ENCODE data around the gene HNF4A. TPM values are rescaled to one million over a fixed set of nuclear protein-coding genes. Genes with fewer than 3 reads are reported as not detected.
A peak's percentile ranks its signal among the peaks of the same experiment; 100 is the strongest.
"Not testable (repeated sequence)": the region's sequence is repeated elsewhere in the genome, so short reads cannot be mapped to it uniquely, and the experiment has no call there.

The HNF4A gene
- total RNA-seq, 1 donor from 2014 or later: not detected

GRCh38 chr20:44472283-44472682 lies 116.8 kb downstream of the HNF4A start:
- H3K27ac Mint-ChIP-seq; H3K9me3 Mint-ChIP-seq; H3K36me3 Mint-ChIP-seq (ENCODE audit: low read depth); H3K4me3 Mint-ChIP-seq; H3K27me3 Mint-ChIP-seq; DNase-seq: not testable (repeated sequence)
- H3K4me1 Mint-ChIP-seq: peaks cover 11% of the 10 kb centered on the region
- intact Hi-C loops (cut with micrococcal nuclease): loop anchor here (10.0 kb wide), 1 partner anchor 87 kb away; no protein-coding TSS in a partner anchor

DNA sequence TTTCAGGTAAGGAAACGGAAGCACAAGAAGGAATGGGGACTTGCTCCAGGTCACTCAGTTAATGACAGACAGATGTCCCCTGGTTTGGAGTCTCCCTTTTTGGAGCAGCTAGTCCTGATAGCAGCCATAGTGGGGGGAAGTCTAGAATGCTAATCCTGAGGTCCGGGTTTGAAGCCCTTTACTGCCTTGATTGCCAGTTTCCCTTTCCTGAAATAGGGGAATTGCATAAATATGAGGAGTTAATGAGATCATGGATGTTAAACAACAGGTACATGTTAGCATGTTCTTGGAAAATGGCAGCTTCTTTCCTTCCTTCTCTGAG lies 119.8 kb downstream of the HNF4A start:
- Mint-ChIP-seq H3K9me3 (no peaks in the 10 kb centered on the region), H3K27me3 (no peaks in the 10 kb centered on the region), H3K36me3 (ENCODE audit: low read depth) (peaks cover 3% of the 10 kb centered on the region), H3K27ac (peak overlapping the region; percentile 99), H3K4me1 (peaks cover 12% of the 10 kb centered on the region), H3K4me3 (peak overlapping the region; percentile 99)
- intact Hi-C loops (cut with micrococcal nuclease): loop anchor here (1.0 to 10.0 kb wide), 5 partner anchors 91 to 265 kb away; partner anchors contain the start of genes FITM2 and OSER1
- no peak for DNase-seq

GRCh38 chr20:44475694-44476560 lies 120.4 kb downstream of the HNF4A start, which contains the start of gene TTPAL:
Gene TTPAL, plus strand, starts transcription at chr20:44475874. Its CDS starts 4,126 bp downstream, at chr20:44480000.
- Mint-ChIP-seq H3K9me3 (no peaks in the 10 kb centered on the region), H3K4me3 (peak within 1 kb of the TSS; percentile 99), H3K27me3 (no peaks in the 10 kb centered on the region), H3K36me3 (ENCODE audit: low read depth) (peaks cover 7% of the 10 kb centered on the region), H3K4me1 (peaks cover 12% of the 10 kb centered on the region), H3K27ac (peak within 1 kb of the TSS; percentile 99)
- intact Hi-C loops (cut with micrococcal nuclease): loop anchor here (1.0 to 10.0 kb wide), 5 partner anchors 91 to 265 kb away; partner anchors contain the start of genes FITM2 and OSER1
- DNase-seq: peak; percentile 98

GRCh38 chr20:44477151-44477550 lies 121.7 kb downstream of the HNF4A start:
- no peaks in the 10 kb centered on the region for H3K27me3 Mint-ChIP-seq
- no peak for DNase-seq
- no peaks in the 10 kb centered on the region for H3K9me3 Mint-ChIP-seq
- H3K4me1 Mint-ChIP-seq: peaks cover 12% of the 10 kb centered on the region
- H3K27ac Mint-ChIP-seq: no peak overlapping the region
- intact Hi-C loops (cut with micrococcal nuclease): loop anchor here (10.0 kb wide), 1 partner anchor 92 kb away; no protein-coding TSS in a partner anchor
- peak overlapping the region; percentile 99 for H3K4me3 Mint-ChIP-seq
- peaks cover 17% of the 10 kb centered on the region for H3K36me3 Mint-ChIP-seq (ENCODE audit: low read depth)

DNA sequence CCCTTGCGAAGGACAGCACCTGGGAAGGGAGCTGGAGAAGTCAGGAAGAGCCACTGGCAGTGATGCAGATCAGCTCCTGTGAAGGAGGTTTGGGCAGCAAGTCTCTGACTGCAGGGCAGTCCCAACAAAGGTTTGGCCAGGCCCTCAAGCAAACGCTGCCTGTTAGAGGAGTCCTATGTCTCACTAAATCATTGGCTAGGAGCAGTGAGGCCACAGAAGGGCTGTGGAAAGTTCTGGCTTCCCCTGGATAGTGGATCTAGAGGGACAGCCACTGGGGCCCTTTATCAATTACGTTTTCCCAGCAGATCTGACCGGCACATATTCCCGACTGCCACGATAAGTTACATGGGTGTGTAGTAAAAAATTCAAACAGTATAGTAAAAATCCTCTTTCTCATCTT lies 122.7 kb downstream of the HNF4A start:
- H3K9me3 Mint-ChIP-seq: no peaks in the 10 kb centered on the region
- peaks cover 12% of the 10 kb centered on the region for H3K4me1 Mint-ChIP-seq
- intact Hi-C loops (cut with micrococcal nuclease): loop anchor here (10.0 kb wide), 1 partner anchor 93 kb away; no protein-coding TSS in a partner anchor
- DNase-seq: no peak
- no peak overlapping the region for H3K27ac Mint-ChIP-seq
- H3K4me3 Mint-ChIP-seq: no peak overlapping the region
- peaks cover 17% of the 10 kb centered on the region for H3K36me3 Mint-ChIP-seq (ENCODE audit: low read depth)
- no peaks in the 10 kb centered on the region for H3K27me3 Mint-ChIP-seq

DNA sequence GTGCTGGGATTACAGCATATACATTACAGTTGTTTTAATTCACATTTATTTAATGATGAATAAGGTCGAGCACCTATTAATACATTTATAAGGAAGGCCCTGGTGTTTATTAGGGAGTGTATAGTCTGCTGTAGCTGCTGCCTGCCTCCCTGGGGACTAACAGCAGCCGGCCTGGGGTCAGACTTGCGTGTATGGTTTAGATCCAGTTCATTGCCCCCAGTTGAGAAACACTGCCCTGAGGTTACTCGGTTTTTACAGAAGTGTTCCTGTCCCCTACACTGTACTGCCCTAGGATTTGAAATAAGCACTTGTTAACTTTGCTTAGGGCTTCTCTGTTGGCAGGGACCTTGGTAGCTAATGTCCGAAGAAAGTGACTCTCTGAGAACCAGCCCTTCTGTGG lies 124.1 kb downstream of the HNF4A start:
- H3K4me1 Mint-ChIP-seq: peaks cover 12% of the 10 kb centered on the region
- no peak overlapping the region for H3K27ac Mint-ChIP-seq
- no peak for DNase-seq
- H3K27me3 Mint-ChIP-seq: no peaks in the 10 kb centered on the region
- H3K36me3 Mint-ChIP-seq (ENCODE audit: low read depth): peaks cover 24% of the 10 kb centered on the region
- intact Hi-C loops (cut with micrococcal nuclease): loop anchor here (10.0 kb wide), 1 partner anchor 95 kb away; no protein-coding TSS in a partner anchor
- no peak overlapping the region for H3K4me3 Mint-ChIP-seq
- H3K9me3 Mint-ChIP-seq: no peaks in the 10 kb centered on the region

GRCh38 chr20:44480097-44480496 lies 124.6 kb downstream of the HNF4A start:
- no peaks in the 10 kb centered on the region for H3K9me3 Mint-ChIP-seq
- no peak for DNase-seq
- intact Hi-C loops (cut with micrococcal nuclease): no loop called here
- H3K27ac Mint-ChIP-seq: no peak overlapping the region
- peaks cover 13% of the 10 kb centered on the region for H3K4me1 Mint-ChIP-seq
- H3K4me3 Mint-ChIP-seq: no peak overlapping the region
- no peaks in the 10 kb centered on the region for H3K27me3 Mint-ChIP-seq
- peaks cover 25% of the 10 kb centered on the region for H3K36me3 Mint-ChIP-seq (ENCODE audit: low read depth)

GRCh38 chr20:44481719-44482416 lies 126.4 kb downstream of the HNF4A start:
- no peak overlapping the region for H3K4me3 Mint-ChIP-seq
- H3K36me3 Mint-ChIP-seq (ENCODE audit: low read depth): peaks cover 33% of the 10 kb centered on the region
- no peak overlapping the region for H3K27ac Mint-ChIP-seq
- no peaks in the 10 kb centered on the region for H3K9me3 Mint-ChIP-seq
- intact Hi-C loops (cut with micrococcal nuclease): no loop called here
- no peaks in the 10 kb centered on the region for H3K27me3 Mint-ChIP-seq
- peaks cover 7% of the 10 kb centered on the region for H3K4me1 Mint-ChIP-seq
- DNase-seq: no peak

- Mint-ChIP-seq H3K27me3 (no peaks in the 10 kb centered on the region), H3K9me3 (no peaks in the 10 kb centered on the region), H3K4me1 (peaks cover 2% of the 10 kb centered on the region), H3K36me3 (ENCODE audit: low read depth) (peaks cover 33% of the 10 kb centered on the region), H3K4me3 (no peak overlapping the region), H3K27ac (no peak overlapping the region)
- intact Hi-C loops (cut with micrococcal nuclease): no loop called here
- DNase-seq: no peak
These were observed 127.6 kb downstream of the HNF4A start for GRCh38 chr20:44483112-44483511.

Other genes starting within 250 kb of the HNF4A start
- gene JPH2, start 168.5 kb upstream of the HNF4A start, total RNA-seq: 0.05 TPM in 1 of 2 replicates, not detected in the other
- gene OSER1, start 144.9 kb upstream of the HNF4A start, total RNA-seq: 22.7 and 23.6 TPM in 2 replicates
- gene GDAP1L1, start 108.4 kb upstream of the HNF4A start, total RNA-seq: not detected in 2 replicates
- 2.0 and 2.8 TPM in 2 replicates for gene FITM2, start 44.5 kb upstream of the HNF4A start, total RNA-seq
- gene R3HDML, start 18.7 kb upstream of the HNF4A start, total RNA-seq: not detected in 2 replicates
- 22.6 and 23.2 TPM in 2 replicates for gene TTPAL, start 120.2 kb downstream of the HNF4A start, total RNA-seq
- gene SERINC3, start 166.4 kb downstream of the HNF4A start, total RNA-seq: 47.1 and 49.6 TPM in 2 replicates
- 1.2 and 1.7 TPM in 2 replicates for gene PKIG, start 226.9 kb downstream of the HNF4A start, total RNA-seq

All from activated CD4-positive, alpha-beta T cell treated with anti-CD3 and anti-CD28 coated beads, Interleukin-2, amount 10 ng/mL, durations not matched to agents 24 days and 14 days (primary cell).